Measurements from ENCODE around the gene RBFOX2. TPM values are rescaled to one million over a fixed set of nuclear protein-coding genes. Genes with fewer than 3 reads are reported as not detected.

Gene RBFOX2
- total and polyA plus RNA-seq, 4 donors, result 14.2 to 53.6 (median 25.6) TPM

- no peak for DNase-seq (ENCODE audit: low spot score)
- no peaks in the 10 kb centered on the region for H3K27me3 ChIP-seq (ENCODE audit: control insufficient read depth in 4 of 4, insufficient read depth in 4 of 4, low read length in 3 of 4)
- H3K9me3 ChIP-seq (ENCODE audit: control insufficient read depth in 4 of 4, low read length in 3 of 4), result no peaks in the 10 kb centered on the region
- H3K4me3 ChIP-seq (ENCODE audit: low read depth in 1 of 3, low read length in 3 of 3), result no peak overlapping the region
- H3K27ac ChIP-seq (ENCODE audit: low read depth in 1 of 2, low read length in 2 of 2), result peak overlapping the region in 1 of 2 donors; percentile 26
- H3K36me3 ChIP-seq (ENCODE audit: control insufficient read depth in 4 of 4, insufficient read depth in 3 of 4, low read depth in 1 of 4, low read length in 3 of 4), result no peaks in the 10 kb centered on the region
- 48% methylated on average over 1 of the region's 1 CpG for WGBS
- peak; percentile 66 to 75 for TF ChIP-seq HNF4A (conservative IDR thresholded peaks at IDR 0.05)
- peak; percentile 42 for TF ChIP-seq NR2F2 (IDR thresholded peaks at IDR 0.05)
- peak in 1 of 2 donors; percentile 16 for TF ChIP-seq RAD21 (IDR thresholded peaks at IDR 0.05)
- TF ChIP-seq EGR1 (IDR thresholded peaks at IDR 0.05; ENCODE audit: low read depth in 2 of 2), result no peak
- peak; percentile 59 to 71 for TF ChIP-seq RXRA (IDR thresholded peaks at IDR 0.05)
- no peak for TF ChIP-seq YY1 (IDR thresholded peaks at IDR 0.05)
- peak; percentile 35 for TF ChIP-seq MAX (IDR thresholded peaks at IDR 0.05)
- peaks cover 5 to 47% (median 35%) of the 10 kb centered on the region in 4 donors for H3K4me1 ChIP-seq (ENCODE audit: control insufficient read depth in 4 of 4, insufficient read depth in 4 of 4, low read length in 3 of 4)
- no peak overlapping the region for H3K9ac ChIP-seq (ENCODE audit: low read depth in 1 of 2, low read length in 2 of 2)
Measured at GRCh38 chr22:35912658-35913057, 116.0 kb downstream of the RBFOX2 start.

- Histone ChIP-seq H3K4me1 (ENCODE audit: control insufficient read depth in 4 of 4, insufficient read depth in 4 of 4, low read length in 3 of 4) (peaks cover 5 to 43% (median 35%) of the 10 kb centered on the region in 4 donors), H3K27ac (ENCODE audit: low read depth in 1 of 2, low read length in 2 of 2) (peak overlapping the region in 1 of 2 donors; percentile 26), H3K36me3 (ENCODE audit: control insufficient read depth in 4 of 4, insufficient read depth in 3 of 4, low read depth in 1 of 4, low read length in 3 of 4) (no peaks in the 10 kb centered on the region), H3K9ac (ENCODE audit: low read depth in 1 of 2, low read length in 2 of 2) (no peak overlapping the region), H3K9me3 (ENCODE audit: control insufficient read depth in 4 of 4, low read length in 3 of 4) (no peaks in the 10 kb centered on the region), H3K4me3 (ENCODE audit: low read depth in 1 of 3, low read length in 3 of 3) (no peak overlapping the region), H3K27me3 (ENCODE audit: control insufficient read depth in 4 of 4, insufficient read depth in 4 of 4, low read length in 3 of 4) (no peaks in the 10 kb centered on the region)
- no peak for TF ChIP-seq SP1 (IDR thresholded peaks at IDR 0.05)
- TF ChIP-seq ZBTB33 (IDR thresholded peaks at IDR 0.05), result no peak
- TF ChIP-seq EGR1 (IDR thresholded peaks at IDR 0.05; ENCODE audit: low read depth in 2 of 2), result no peak
- TF ChIP-seq JUND (IDR thresholded peaks at IDR 0.05), result no peak
- no peak for TF ChIP-seq ATF3 (IDR thresholded peaks at IDR 0.05)
- no peak for TF ChIP-seq GABPA (IDR thresholded peaks at IDR 0.05 in 1 of 2, conservative IDR thresholded peaks at IDR 0.05 in 1 of 2)
- no peak for TF ChIP-seq HNF4G (IDR thresholded peaks at IDR 0.05)
- WGBS, result 81% methylated on average over 2 of the region's 2 CpGs
- no peak for DNase-seq (ENCODE audit: low spot score)
Measured at GRCh38 chr22:35911877-35912276, 116.7 kb downstream of the RBFOX2 start.

GRCh38 chr22:35910926-35911325 lies 117.7 kb downstream of the RBFOX2 start:
- H3K9ac ChIP-seq (ENCODE audit: low read depth in 1 of 2, low read length in 2 of 2), result no peak overlapping the region
- peaks cover 5 to 37% (median 33%) of the 10 kb centered on the region in 4 donors for H3K4me1 ChIP-seq (ENCODE audit: control insufficient read depth in 4 of 4, insufficient read depth in 4 of 4, low read length in 3 of 4)
- H3K27ac ChIP-seq (ENCODE audit: low read depth in 1 of 2, low read length in 2 of 2), result no peak overlapping the region
- H3K4me3 ChIP-seq (ENCODE audit: low read depth in 1 of 3, low read length in 3 of 3), result no peak overlapping the region
- 74% methylated on average over 2 of the region's 2 CpGs for WGBS
- DNase-seq (ENCODE audit: low spot score), result no peak
- H3K9me3 ChIP-seq (ENCODE audit: control insufficient read depth in 4 of 4, low read length in 3 of 4), result no peaks in the 10 kb centered on the region
- H3K27me3 ChIP-seq (ENCODE audit: control insufficient read depth in 4 of 4, insufficient read depth in 4 of 4, low read length in 3 of 4), result no peaks in the 10 kb centered on the region
- H3K36me3 ChIP-seq (ENCODE audit: control insufficient read depth in 4 of 4, insufficient read depth in 3 of 4, low read depth in 1 of 4, low read length in 3 of 4), result no peaks in the 10 kb centered on the region
- no peak for TF ChIP-seq ATF3 (IDR thresholded peaks at IDR 0.05)
- TF ChIP-seq FOXA1 (IDR thresholded peaks at IDR 0.05), result no peak
- no peak for TF ChIP-seq GABPA (IDR thresholded peaks at IDR 0.05 in 1 of 2, conservative IDR thresholded peaks at IDR 0.05 in 1 of 2)
- TF ChIP-seq JUND (IDR thresholded peaks at IDR 0.05), result no peak
- TF ChIP-seq EGR1 (IDR thresholded peaks at IDR 0.05; ENCODE audit: low read depth in 2 of 2), result no peak
- TF ChIP-seq MAX (IDR thresholded peaks at IDR 0.05), result no peak
- no peak for TF ChIP-seq CTCF (IDR thresholded peaks at IDR 0.05; ENCODE audit: low read depth, low read length, missing input control)
- no peak for TF ChIP-seq RAD21 (IDR thresholded peaks at IDR 0.05)
- no peak for TF ChIP-seq RXRA (IDR thresholded peaks at IDR 0.05)
- no peak for TF ChIP-seq HNF4A (conservative IDR thresholded peaks at IDR 0.05)
- TF ChIP-seq TAF1 (conservative IDR thresholded peaks at IDR 0.05), result no peak
- no peak for TF ChIP-seq ZBTB33 (IDR thresholded peaks at IDR 0.05)
- TF ChIP-seq NR2F2 (IDR thresholded peaks at IDR 0.05), result no peak
- TF ChIP-seq FOXA2 (IDR thresholded peaks at IDR 0.05), result no peak
- no peak for TF ChIP-seq HNF4G (IDR thresholded peaks at IDR 0.05)
- no peak for TF ChIP-seq SP1 (IDR thresholded peaks at IDR 0.05)
